Liver (tissue), 9 donors: ENCODE data around the gene SDE2. TPM values are rescaled to one million over a fixed set of nuclear protein-coding genes. Genes with fewer than 3 reads are reported as not detected.

Experiments used
- DNase-seq: peaks from one replicate; pipeline ENCODE4 v3.0.0-alpha.2; 2017; ENCODE audit warnings: low spot score
- H3K27ac ChIP-seq, 2 donors: one replicate each; pipeline ENCODE4 v1.7.0; 2013; ENCODE audit warnings: inconsistent platforms in 2 of 2, low read length in 2 of 2, control low read depth in 1 of 2, low read depth in 1 of 2, mild to moderate bottlenecking in 1 of 2
- H3K27me3 ChIP-seq, 4 donors: one replicate each; pipeline versions ENCODE4 v1.6.1 to v1.7.0; 2013; ENCODE audit warnings: low read length in 3 of 4, inconsistent platforms in 1 of 4, mild to moderate bottlenecking in 1 of 4, moderate library complexity in 1 of 4; ENCODE audit not compliant: control insufficient read depth in 4 of 4, insufficient read depth in 4 of 4
- H3K36me3 ChIP-seq, 4 donors: one replicate each; pipeline versions ENCODE4 v1.6.1 to v1.7.0; 2013; ENCODE audit warnings: low read length in 3 of 4, mild to moderate bottlenecking in 3 of 4, low read depth in 1 of 4, moderate library complexity in 1 of 4; ENCODE audit not compliant: control insufficient read depth in 4 of 4, insufficient read depth in 3 of 4
- H3K4me1 ChIP-seq, 4 donors: one replicate each; pipeline versions ENCODE4 v1.6.1 to v1.7.0; 2013; ENCODE audit warnings: low read length in 3 of 4, mild to moderate bottlenecking in 3 of 4, moderate library complexity in 1 of 4; ENCODE audit not compliant: control insufficient read depth in 4 of 4, insufficient read depth in 4 of 4
- H3K4me3 ChIP-seq, 3 donors: one replicate each; pipeline versions ENCODE4 v1.6.1 to v1.7.0; 2013; ENCODE audit warnings: low read length in 3 of 3, control low read depth in 1 of 3, low read depth in 1 of 3, mild to moderate bottlenecking in 1 of 3
- H3K9ac ChIP-seq, 2 donors: one replicate each; pipeline ENCODE4 v1.7.0; 2013; ENCODE audit warnings: low read length in 2 of 2, mild to moderate bottlenecking in 2 of 2, moderate library complexity in 2 of 2, control low read depth in 1 of 2, low read depth in 1 of 2
- H3K9me3 ChIP-seq, 4 donors: one replicate each; pipeline versions ENCODE4 v1.6.1 to v1.7.0; 2013; ENCODE audit warnings: low read length in 3 of 4; ENCODE audit not compliant: control insufficient read depth in 4 of 4
- EGR1 ChIP-seq, 2 donors: IDR thresholded peaks; 2 replicates each; pipeline ENCODE4 v1.6.1; 2016 to 2018; ENCODE audit warnings: antibody characterized with exemption in 2 of 2, low read depth in 2 of 2
- FOXA1 ChIP-seq: IDR thresholded peaks from 2 replicates; pipeline ENCODE4 v1.6.1; 2016; ENCODE audit warnings: antibody characterized with exemption
- FOXA2 ChIP-seq: IDR thresholded peaks from 2 replicates; pipeline ENCODE4 v1.6.1; 2016; ENCODE audit warnings: antibody characterized with exemption
- GABPA ChIP-seq, 2 donors: IDR thresholded peaks in 1 of 2; conservative IDR thresholded peaks in 1 of 2; 2 replicates each; pipeline ENCODE4 v1.6.1; 2016; ENCODE audit warnings: antibody characterized with exemption in 2 of 2, mild to moderate bottlenecking in 1 of 2, moderate library complexity in 1 of 2
- HNF4A ChIP-seq, 2 donors: conservative IDR thresholded peaks; 2 replicates each; pipeline ENCODE4 v1.6.1; 2016; ENCODE audit warnings: antibody characterized with exemption in 2 of 2, mild to moderate bottlenecking in 2 of 2
- HNF4G ChIP-seq: IDR thresholded peaks from 2 replicates; pipeline ENCODE4 v1.6.1; 2016; ENCODE audit warnings: antibody characterized with exemption
- JUND ChIP-seq, 2 donors: IDR thresholded peaks; 2 replicates each; pipeline ENCODE4 v1.6.1; 2016; ENCODE audit warnings: antibody characterized with exemption in 2 of 2
- NR2F2 ChIP-seq: IDR thresholded peaks from 2 replicates; pipeline ENCODE4 v1.6.1; 2016; ENCODE audit warnings: antibody characterized with exemption
- RAD21 ChIP-seq, 2 donors: IDR thresholded peaks; 2 replicates each; pipeline ENCODE4 v1.6.1; 2016; ENCODE audit warnings: antibody characterized with exemption in 2 of 2, mild to moderate bottlenecking in 2 of 2
- RXRA ChIP-seq, 2 donors: IDR thresholded peaks; 2 replicates each; pipeline ENCODE4 v1.6.1; 2017 to 2018; ENCODE audit warnings: antibody characterized with exemption in 2 of 2, mild to moderate bottlenecking in 1 of 2
- SP1 ChIP-seq: IDR thresholded peaks from 2 replicates; pipeline ENCODE4 v1.6.1; 2018; ENCODE audit warnings: antibody characterized with exemption, mild to moderate bottlenecking
- TAF1 ChIP-seq: conservative IDR thresholded peaks from 2 replicates; pipeline ENCODE4 v1.6.1; 2016; ENCODE audit warnings: antibody characterized with exemption, mild to moderate bottlenecking
- YY1 ChIP-seq: IDR thresholded peaks from 2 replicates; pipeline ENCODE4 v1.6.1; 2016; ENCODE audit warnings: antibody characterized with exemption, mild to moderate bottlenecking
- WGBS: extraction: QIAGEN DNeasy Blood & Tissue Kit; methylation state at CpG from one replicate; pipeline ENCODE4 v1.1.7; 2013; 5-methylcytosine and 5-hydroxymethylcytosine counted together
- polyA plus RNA-seq, 2 donors: library from polyadenylated mRNA; stranded (reverse) in 1 of 2; unstranded in 1 of 2; fragments of 200-250 nt in 1 of 2; fragments of >200 nt in 1 of 2; fragmentation: Nextera tagmentation in 1 of 2; extraction: Ambion mirVana in 1 of 2; gene quantifications; one replicate each; pipeline versions ENCODE4 v1.2.1 to v1.2.3, GENCODE V29; 2013 to 2015
- total RNA-seq, 2 donors: library from RNA; depleted of rRNA; stranded (reverse); fragments of >200 nt; gene quantifications; one replicate each; pipeline ENCODE4 v1.2.3, GENCODE V29; 2014
- TF ChIP-seq, protein P1 (sequence below): IDR thresholded peaks from 2 replicates; pipeline ENCODE4 v1.6.1; 2016; ENCODE audit warnings: antibody characterized with exemption, mild to moderate bottlenecking
- TF ChIP-seq, protein P2 (sequence below): IDR thresholded peaks from 2 replicates; pipeline ENCODE4 v1.6.1; 2016; ENCODE audit warnings: antibody characterized with exemption
- TF ChIP-seq, protein P3 (sequence below): fragments of 150-350 bp; IDR thresholded peaks from 2 replicates; pipeline ENCODE4 v1.5.1; 2017; ENCODE audit warnings: improper control_type of control experiment, low read depth, low read length; ENCODE audit not compliant: missing input control
- TF ChIP-seq, protein P4 (sequence below): IDR thresholded peaks from 2 replicates; pipeline ENCODE4 v1.6.1; 2016; ENCODE audit warnings: antibody characterized with exemption
- TF ChIP-seq, protein P5 (sequence below): IDR thresholded peaks from 2 replicates; pipeline ENCODE4 v1.6.1; 2016; ENCODE audit warnings: antibody characterized with exemption
- donor health status: healthy.
- donor health status: healthy.
- donor health status: healthy.
- donor health status: healthy.
- donor health status: healthy.

Gene SDE2
- total and polyA plus RNA-seq, 4 donors = 4.7 to 53.7 (median 11.0) TPM

DNA sequence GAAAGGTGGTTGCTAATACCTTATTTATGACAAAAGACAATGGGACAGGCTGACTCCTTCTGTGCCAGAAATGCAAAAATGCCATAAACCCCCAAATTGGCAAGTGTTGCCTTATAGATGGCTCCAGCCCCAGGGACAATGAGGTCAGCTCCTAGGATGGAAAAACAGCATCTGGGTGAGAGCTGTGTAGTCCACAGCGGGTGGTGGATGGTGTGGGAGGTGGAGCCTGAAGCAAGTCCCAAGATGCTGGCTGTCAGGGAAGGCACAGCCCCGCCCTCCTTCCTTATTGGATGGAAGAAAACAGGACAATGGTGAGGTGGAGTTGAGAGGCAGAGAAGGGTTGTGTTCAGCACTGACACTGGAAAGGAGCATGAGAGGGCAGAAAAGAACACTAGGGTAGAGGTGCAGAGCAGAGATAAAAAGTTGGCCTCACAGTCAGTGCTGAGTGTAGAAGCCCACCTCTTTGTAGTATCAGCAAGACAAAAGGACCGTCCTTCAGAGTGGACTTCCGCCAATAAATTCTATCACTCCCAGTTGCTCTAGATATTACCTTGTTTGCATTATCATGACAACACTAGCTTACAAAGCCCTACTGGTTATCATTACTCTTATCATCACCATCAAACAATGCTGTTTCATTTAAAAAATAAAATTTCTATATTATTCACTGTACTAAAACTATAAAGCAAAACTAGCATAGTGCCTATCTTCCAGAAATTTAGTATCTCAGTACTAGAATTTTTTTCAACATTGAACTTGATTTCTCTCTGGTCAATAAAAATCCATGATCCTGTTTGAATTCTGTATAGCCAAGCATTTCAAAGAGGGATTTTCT lies 3.7 kb upstream of the SDE2 start:
- no peak overlapping the region for H3K9ac ChIP-seq

More for the DNA sequence above, 3.7 kb upstream of the SDE2 start:
- Histone ChIP-seq H3K4me3 (no peak overlapping the region), H3K27me3 (no peaks in the 10 kb centered on the region), H3K36me3 (no peaks in the 10 kb centered on the region), H3K9me3 (no peaks in the 10 kb centered on the region), H3K27ac (peak overlapping the region; percentile 46 to 85), H3K4me1 (peaks cover 1 to 7% (median 5%) of the 10 kb centered on the region in 4 donors)
- no peak for TF ChIP-seq HNF4G
- TF ChIP-seq FOXA1 = no peak
- no peak for TF ChIP-seq EGR1 (IDR thresholded peaks at IDR 0.05; ENCODE audit: low read depth in 2 of 2)
- no peak for TF ChIP-seq FOXA2
- TF ChIP-seq, protein P1, sequence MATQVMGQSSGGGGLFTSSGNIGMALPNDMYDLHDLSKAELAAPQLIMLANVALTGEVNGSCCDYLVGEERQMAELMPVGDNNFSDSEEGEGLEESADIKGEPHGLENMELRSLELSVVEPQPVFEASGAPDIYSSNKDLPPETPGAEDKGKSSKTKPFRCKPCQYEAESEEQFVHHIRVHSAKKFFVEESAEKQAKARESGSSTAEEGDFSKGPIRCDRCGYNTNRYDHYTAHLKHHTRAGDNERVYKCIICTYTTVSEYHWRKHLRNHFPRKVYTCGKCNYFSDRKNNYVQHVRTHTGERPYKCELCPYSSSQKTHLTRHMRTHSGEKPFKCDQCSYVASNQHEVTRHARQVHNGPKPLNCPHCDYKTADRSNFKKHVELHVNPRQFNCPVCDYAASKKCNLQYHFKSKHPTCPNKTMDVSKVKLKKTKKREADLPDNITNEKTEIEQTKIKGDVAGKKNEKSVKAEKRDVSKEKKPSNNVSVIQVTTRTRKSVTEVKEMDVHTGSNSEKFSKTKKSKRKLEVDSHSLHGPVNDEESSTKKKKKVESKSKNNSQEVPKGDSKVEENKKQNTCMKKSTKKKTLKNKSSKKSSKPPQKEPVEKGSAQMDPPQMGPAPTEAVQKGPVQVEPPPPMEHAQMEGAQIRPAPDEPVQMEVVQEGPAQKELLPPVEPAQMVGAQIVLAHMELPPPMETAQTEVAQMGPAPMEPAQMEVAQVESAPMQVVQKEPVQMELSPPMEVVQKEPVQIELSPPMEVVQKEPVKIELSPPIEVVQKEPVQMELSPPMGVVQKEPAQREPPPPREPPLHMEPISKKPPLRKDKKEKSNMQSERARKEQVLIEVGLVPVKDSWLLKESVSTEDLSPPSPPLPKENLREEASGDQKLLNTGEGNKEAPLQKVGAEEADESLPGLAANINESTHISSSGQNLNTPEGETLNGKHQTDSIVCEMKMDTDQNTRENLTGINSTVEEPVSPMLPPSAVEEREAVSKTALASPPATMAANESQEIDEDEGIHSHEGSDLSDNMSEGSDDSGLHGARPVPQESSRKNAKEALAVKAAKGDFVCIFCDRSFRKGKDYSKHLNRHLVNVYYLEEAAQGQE = no peak
- no peak for TF ChIP-seq YY1
- TF ChIP-seq, protein P2, sequence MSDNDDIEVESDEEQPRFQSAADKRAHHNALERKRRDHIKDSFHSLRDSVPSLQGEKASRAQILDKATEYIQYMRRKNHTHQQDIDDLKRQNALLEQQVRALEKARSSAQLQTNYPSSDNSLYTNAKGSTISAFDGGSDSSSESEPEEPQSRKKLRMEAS = no peak
- TF ChIP-seq, protein P3, sequence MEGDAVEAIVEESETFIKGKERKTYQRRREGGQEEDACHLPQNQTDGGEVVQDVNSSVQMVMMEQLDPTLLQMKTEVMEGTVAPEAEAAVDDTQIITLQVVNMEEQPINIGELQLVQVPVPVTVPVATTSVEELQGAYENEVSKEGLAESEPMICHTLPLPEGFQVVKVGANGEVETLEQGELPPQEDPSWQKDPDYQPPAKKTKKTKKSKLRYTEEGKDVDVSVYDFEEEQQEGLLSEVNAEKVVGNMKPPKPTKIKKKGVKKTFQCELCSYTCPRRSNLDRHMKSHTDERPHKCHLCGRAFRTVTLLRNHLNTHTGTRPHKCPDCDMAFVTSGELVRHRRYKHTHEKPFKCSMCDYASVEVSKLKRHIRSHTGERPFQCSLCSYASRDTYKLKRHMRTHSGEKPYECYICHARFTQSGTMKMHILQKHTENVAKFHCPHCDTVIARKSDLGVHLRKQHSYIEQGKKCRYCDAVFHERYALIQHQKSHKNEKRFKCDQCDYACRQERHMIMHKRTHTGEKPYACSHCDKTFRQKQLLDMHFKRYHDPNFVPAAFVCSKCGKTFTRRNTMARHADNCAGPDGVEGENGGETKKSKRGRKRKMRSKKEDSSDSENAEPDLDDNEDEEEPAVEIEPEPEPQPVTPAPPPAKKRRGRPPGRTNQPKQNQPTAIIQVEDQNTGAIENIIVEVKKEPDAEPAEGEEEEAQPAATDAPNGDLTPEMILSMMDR = no peak
- no peak for TF ChIP-seq NR2F2
- no peak for TF ChIP-seq RXRA (IDR thresholded peaks at IDR 0.05)
- no peak for TF ChIP-seq HNF4A (conservative IDR thresholded peaks at IDR 0.05)
- TF ChIP-seq SP1 = no peak
- no peak for TF ChIP-seq JUND (IDR thresholded peaks at IDR 0.05)
- TF ChIP-seq GABPA (IDR thresholded peaks at IDR 0.05 in 1 of 2, conservative IDR thresholded peaks at IDR 0.05 in 1 of 2) = no peak
- TF ChIP-seq, protein P4, sequence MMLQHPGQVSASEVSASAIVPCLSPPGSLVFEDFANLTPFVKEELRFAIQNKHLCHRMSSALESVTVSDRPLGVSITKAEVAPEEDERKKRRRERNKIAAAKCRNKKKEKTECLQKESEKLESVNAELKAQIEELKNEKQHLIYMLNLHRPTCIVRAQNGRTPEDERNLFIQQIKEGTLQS = no peak
- TF ChIP-seq TAF1 = no peak
- TF ChIP-seq, protein P5, sequence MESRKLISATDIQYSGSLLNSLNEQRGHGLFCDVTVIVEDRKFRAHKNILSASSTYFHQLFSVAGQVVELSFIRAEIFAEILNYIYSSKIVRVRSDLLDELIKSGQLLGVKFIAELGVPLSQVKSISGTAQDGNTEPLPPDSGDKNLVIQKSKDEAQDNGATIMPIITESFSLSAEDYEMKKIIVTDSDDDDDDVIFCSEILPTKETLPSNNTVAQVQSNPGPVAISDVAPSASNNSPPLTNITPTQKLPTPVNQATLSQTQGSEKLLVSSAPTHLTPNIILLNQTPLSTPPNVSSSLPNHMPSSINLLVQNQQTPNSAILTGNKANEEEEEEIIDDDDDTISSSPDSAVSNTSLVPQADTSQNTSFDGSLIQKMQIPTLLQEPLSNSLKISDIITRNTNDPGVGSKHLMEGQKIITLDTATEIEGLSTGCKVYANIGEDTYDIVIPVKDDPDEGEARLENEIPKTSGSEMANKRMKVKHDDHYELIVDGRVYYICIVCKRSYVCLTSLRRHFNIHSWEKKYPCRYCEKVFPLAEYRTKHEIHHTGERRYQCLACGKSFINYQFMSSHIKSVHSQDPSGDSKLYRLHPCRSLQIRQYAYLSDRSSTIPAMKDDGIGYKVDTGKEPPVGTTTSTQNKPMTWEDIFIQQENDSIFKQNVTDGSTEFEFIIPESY = no peak
- TF ChIP-seq RAD21 (IDR thresholded peaks at IDR 0.05) = no peak
- peak; percentile 62 for DNase-seq
- 74% methylated on average over 4 of the region's 4 CpGs for WGBS
